Lower leg skin (tissue), 3 donors: ENCODE results near the gene PCDH9.

Experiments
- CTCF ChIP-seq, 3 donors: fragments of 450-650 bp; IDR thresholded peaks; one replicate each; pipeline ENCODE4 v1.5.1; 2016; ENCODE audit warnings: antibody characterized with exemption in 3 of 3, mild to moderate bottlenecking in 3 of 3, moderate library complexity in 2 of 3
- POLR2A ChIP-seq, 2 donors: fragments of 450-650 bp; IDR thresholded peaks; one replicate each; pipeline ENCODE4 v1.6.1; 2016 to 2017; ENCODE audit warnings: antibody characterized with exemption in 2 of 2, mild to moderate bottlenecking in 1 of 2, moderate library complexity in 1 of 2

DNA sequence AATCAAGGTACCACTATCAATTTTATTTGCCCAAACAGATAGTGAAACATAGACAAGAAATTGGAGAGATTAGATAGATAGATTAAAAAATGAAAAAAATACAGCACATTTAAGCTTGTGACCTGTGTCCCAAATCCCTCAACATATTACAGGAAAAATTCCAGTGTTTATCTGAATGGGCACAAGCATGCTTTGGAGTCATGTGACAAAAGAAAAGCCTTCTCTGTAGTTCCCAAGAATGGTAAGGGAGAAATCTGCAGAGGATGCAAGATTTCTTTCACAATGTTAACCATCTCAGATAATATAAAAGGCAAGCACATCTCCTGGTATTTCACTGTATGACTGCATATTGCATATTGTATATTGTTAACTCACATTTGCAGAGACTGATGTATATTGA, 168.0 kb downstream of the PCDH9 start:
- no peak for TF ChIP-seq POLR2A (IDR thresholded peaks at IDR 0.05)
- no peak for TF ChIP-seq CTCF (IDR thresholded peaks at IDR 0.05)
